Smooth muscle cell (in vitro differentiated cells): ENCODE data around the gene MAST4. TPM values are rescaled to one million over a fixed set of nuclear protein-coding genes. Genes with fewer than 3 reads are reported as not detected.

Source experiments
- DNase-seq: peaks from one replicate; lab custom pipeline; 2025; ENCODE audit not compliant: unreplicated experiment; lab: John Stamatoyannopoulos, UW
- H2AFZ ChIP-seq: fragments of 200-600 bp; sonication (generic); 2 replicates; pipeline ENCODE4 v1.6.0; 2016; ENCODE audit warnings: antibody characterized with exemption, low read depth, mild to moderate bottlenecking
- H3F3A ChIP-seq: fragments of 200-600 bp; sonication (generic); 2 replicates; pipeline ENCODE4 v1.6.0; 2017; ENCODE audit warnings: antibody characterized with exemption, low read depth
- H3K27ac ChIP-seq: fragments of 200-600 bp; sonication (generic); 2 replicates; pipeline ENCODE4 v1.5.1; 2016; ENCODE audit warnings: low read depth, mild to moderate bottlenecking
- H3K27me3 ChIP-seq: fragments of 200-600 bp; sonication (generic); 2 replicates; pipeline ENCODE4 v1.6.1; 2016; ENCODE audit warnings: low read depth, mild to moderate bottlenecking
- H3K36me3 ChIP-seq: fragments of 200-600 bp; sonication (generic); 2 replicates; pipeline ENCODE4 v1.5.1; 2016; ENCODE audit warnings: low read depth
- H3K4me1 ChIP-seq: fragments of 200-600 bp; sonication (generic); 2 replicates; pipeline ENCODE4 v1.5.1; 2016; ENCODE audit warnings: low read depth
- H3K4me2 ChIP-seq: fragments of 200-600 bp; sonication (generic); 2 replicates; pipeline ENCODE4 v1.6.0; 2016; ENCODE audit warnings: mild to moderate bottlenecking
- H3K4me3 ChIP-seq: fragments of 200-600 bp; sonication (generic); 2 replicates; pipeline ENCODE4 v1.5.1; 2016; ENCODE audit warnings: mild to moderate bottlenecking
- H3K79me2 ChIP-seq: fragments of 200-600 bp; sonication (generic); 2 replicates; pipeline ENCODE4 v1.6.0; 2016; ENCODE audit warnings: low read depth, mild to moderate bottlenecking
- H3K9ac ChIP-seq: fragments of 200-600 bp; sonication (generic); 2 replicates; pipeline ENCODE4 v1.6.0; 2016; ENCODE audit warnings: low read depth
- H3K9me3 ChIP-seq: fragments of 200-600 bp; sonication (generic); replicated peaks from 2 replicates; pipeline ENCODE4 v1.5.1; 2016; ENCODE audit warnings: low read depth
- H4K20me1 ChIP-seq: fragments of 200-600 bp; sonication (generic); 2 replicates; pipeline ENCODE4 v1.6.0; 2016; ENCODE audit warnings: low read depth
- CTCF ChIP-seq: fragments of 200-600 bp; sonication (generic); IDR thresholded peaks from 2 replicates; pipeline ENCODE4 v1.5.1; 2017; ENCODE audit warnings: borderline replicate concordance, mild to moderate bottlenecking, antibody characterized with exemption; ENCODE audit not compliant: insufficient read depth, poor library complexity, severe bottlenecking
- WGBS: methylation state at CpG from one replicate; pipeline ENCODE4 v1.1.7; 2016; ENCODE audit warnings: low lambda C conversion rate; 5-methylcytosine and 5-hydroxymethylcytosine counted together
- polyA plus RNA-seq: library from polyadenylated mRNA; unstranded; fragments of >200 nt; fragmentation: Nextera tagmentation; extraction: Ambion mirVana; gene quantifications from 2 replicates; pipeline ENCODE4 v1.2.1, GENCODE V29; 2016
- total RNA-seq: library from RNA; depleted of rRNA; stranded (reverse); fragments of >200 nt; gene quantifications from 2 replicates; pipeline ENCODE4 v1.2.3, GENCODE V29; 2014

MAST4 gene
- total and polyA plus RNA-seq, 2 experiments from 2014 or later = 6.3 to 24.0 TPM

DNA sequence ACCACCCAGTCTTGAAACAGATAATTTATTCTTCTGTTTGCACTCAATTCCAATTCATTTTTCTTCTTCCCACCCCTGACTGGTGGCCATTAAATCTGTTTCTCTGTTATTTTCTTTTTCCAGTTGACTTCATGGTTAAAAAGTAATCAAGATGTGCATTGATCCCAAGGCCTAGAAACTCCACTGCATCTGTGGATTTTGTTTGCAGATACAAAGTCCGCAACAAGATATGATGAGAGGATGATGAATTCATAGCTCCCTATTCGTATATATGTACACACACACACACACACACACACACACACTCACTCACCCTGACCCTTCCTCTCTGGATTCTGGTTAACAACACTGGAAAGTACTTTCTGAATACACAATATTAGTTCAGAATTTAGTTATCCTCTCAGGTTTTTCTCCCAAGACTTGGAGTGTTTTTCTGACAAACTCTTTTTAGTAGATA is 548.0 kb downstream of the MAST4 start:
- Histone ChIP-seq H3K4me3 (no peak overlapping the region), H3K27me3 (no peaks in the 10 kb centered on the region), H3K4me1 (no peaks in the 10 kb centered on the region), H3F3A (no peaks in the 10 kb centered on the region), H4K20me1 (no peaks in the 10 kb centered on the region), H3K9ac (no peak overlapping the region), H3K36me3 (no peaks in the 10 kb centered on the region), H3K9me3 (no peaks in the 10 kb centered on the region), H2AFZ (no peak overlapping the region), H3K79me2 (no peaks in the 10 kb centered on the region), H3K27ac (no peak overlapping the region), H3K4me2 (no peak overlapping the region)
- no peak for TF ChIP-seq CTCF
- 95% methylated on average over 2 of the region's 2 CpGs for WGBS
- no peak for DNase-seq

DNA sequence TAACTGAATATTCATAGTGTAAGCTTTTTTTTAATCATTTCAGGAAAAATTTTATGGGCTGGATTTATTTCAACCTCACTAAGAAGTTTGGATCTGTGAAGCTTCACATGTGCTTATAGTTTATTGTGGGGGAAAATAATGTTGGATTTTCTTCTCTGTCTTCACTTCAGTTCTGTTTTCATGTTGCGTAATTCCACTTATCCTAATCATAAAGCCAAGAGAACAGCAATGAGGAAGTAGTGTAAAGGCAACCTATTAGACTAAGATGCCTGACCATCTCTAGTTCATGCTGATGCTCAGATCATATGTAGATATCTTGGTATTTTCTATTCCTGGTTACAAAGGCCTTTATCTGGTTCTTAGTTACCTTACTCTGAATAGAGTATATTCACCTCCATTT is 550.4 kb downstream of the MAST4 start:
- H3K27ac ChIP-seq = no peak overlapping the region
- H3K4me3 ChIP-seq = no peak overlapping the region
- no peak overlapping the region for H3K9ac ChIP-seq
- no peaks in the 10 kb centered on the region for H3F3A ChIP-seq
- 94% methylated on average over 1 of the region's 1 CpG for WGBS
- H3K9me3 ChIP-seq = no peaks in the 10 kb centered on the region
- H3K4me1 ChIP-seq = no peaks in the 10 kb centered on the region
- H3K79me2 ChIP-seq = no peaks in the 10 kb centered on the region
- H3K36me3 ChIP-seq = no peaks in the 10 kb centered on the region
- H3K4me2 ChIP-seq = no peak overlapping the region
- no peaks in the 10 kb centered on the region for H3K27me3 ChIP-seq
- DNase-seq = no peak
- no peak for TF ChIP-seq CTCF
- no peaks in the 10 kb centered on the region for H4K20me1 ChIP-seq
- no peak overlapping the region for H2AFZ ChIP-seq

GRCh38 chr5:67146981-67147380 is 550.8 kb downstream of the MAST4 start:
- 94% methylated on average over 4 of the region's 4 CpGs for WGBS
- Histone ChIP-seq H3K9ac (no peak overlapping the region), H2AFZ (no peak overlapping the region), H3K36me3 (no peaks in the 10 kb centered on the region), H3F3A (no peaks in the 10 kb centered on the region), H4K20me1 (no peaks in the 10 kb centered on the region), H3K4me2 (no peak overlapping the region), H3K79me2 (no peaks in the 10 kb centered on the region), H3K4me1 (no peaks in the 10 kb centered on the region), H3K9me3 (no peaks in the 10 kb centered on the region), H3K4me3 (no peak overlapping the region), H3K27me3 (no peaks in the 10 kb centered on the region), H3K27ac (no peak overlapping the region)
- no peak for DNase-seq
- no peak for TF ChIP-seq CTCF

- no peaks in the 10 kb centered on the region for H3F3A ChIP-seq
- H3K27ac ChIP-seq = no peak overlapping the region
- no peak overlapping the region for H3K4me2 ChIP-seq
- H3K36me3 ChIP-seq = no peaks in the 10 kb centered on the region
- no peaks in the 10 kb centered on the region for H3K4me1 ChIP-seq
- H3K9me3 ChIP-seq = no peaks in the 10 kb centered on the region
- no peak overlapping the region for H3K4me3 ChIP-seq
- no peak for DNase-seq
- H3K79me2 ChIP-seq = no peaks in the 10 kb centered on the region
- H2AFZ ChIP-seq = no peak overlapping the region
- H4K20me1 ChIP-seq = no peaks in the 10 kb centered on the region
- whole genome bisulfite sequencing = 94% methylated on average over 3 of the region's 3 CpGs
- no peak overlapping the region for H3K9ac ChIP-seq
- no peaks in the 10 kb centered on the region for H3K27me3 ChIP-seq
- TF ChIP-seq CTCF = no peak
Measured at GRCh38 chr5:67147760-67148159, 551.6 kb downstream of the MAST4 start.
